ENCODE data around the gene ZNF185.
"Not testable (repeated sequence)": the region's sequence is repeated elsewhere in the genome, so short reads cannot be mapped to it uniquely, and the experiment has no call there.

ZNF185 gene

GRCh38 chrX:152895724-152896420, 2.0 kb upstream of the ZNF185 start:
- DNase-seq (ENCODE audit: low read depth in 2 of 2) = no peak

GRCh38 chrX:152896450-152896849, 1.4 kb upstream of the ZNF185 start:
- no peak for DNase-seq (ENCODE audit: low read depth in 2 of 2)

GRCh38 chrX:152898442-152898841, 575 bp downstream of the ZNF185 start:
- no peak for DNase-seq (ENCODE audit: low read depth in 2 of 2)

GRCh38 chrX:152899111-152899873, 1.4 kb downstream of the ZNF185 start:
- DNase-seq (ENCODE audit: low read depth in 2 of 2) = no peak

- DNase-seq (ENCODE audit: low read depth in 2 of 2) = no peak
Observed at GRCh38 chrX:152899874-152900719, 2.2 kb downstream of the ZNF185 start.

- no peak for DNase-seq (ENCODE audit: low read depth in 2 of 2)
Observed at GRCh38 chrX:152900937-152901445, 3.1 kb downstream of the ZNF185 start.

- no peak for DNase-seq (ENCODE audit: low read depth in 2 of 2)
Observed at GRCh38 chrX:152901816-152902501, 4.1 kb downstream of the ZNF185 start.

- DNase-seq (ENCODE audit: low read depth in 2 of 2) = no peak
Observed at GRCh38 chrX:152902502-152902820, 4.6 kb downstream of the ZNF185 start.

- no peak for DNase-seq (ENCODE audit: low read depth in 2 of 2)
Observed at GRCh38 chrX:152903589-152903988, 5.7 kb downstream of the ZNF185 start.

- DNase-seq (ENCODE audit: low read depth in 2 of 2) = peak in 1 of 2 donors; percentile 18
Observed at GRCh38 chrX:152904151-152905080, 6.5 kb downstream of the ZNF185 start.

GRCh38 chrX:152905081-152905420, 7.2 kb downstream of the ZNF185 start:
- no peak for DNase-seq (ENCODE audit: low read depth in 2 of 2)

- DNase-seq (ENCODE audit: low read depth in 2 of 2) = no peak
Observed at GRCh38 chrX:152907084-152907651, 9.3 kb downstream of the ZNF185 start.

GRCh38 chrX:152908486-152908885, 10.6 kb downstream of the ZNF185 start:
- DNase-seq (ENCODE audit: low read depth in 2 of 2) = no peak

GRCh38 chrX:152910018-152910417, 12.2 kb downstream of the ZNF185 start:
- not testable (repeated sequence) for DNase-seq (ENCODE audit: low read depth in 2 of 2)

- DNase-seq (ENCODE audit: low read depth in 2 of 2) = no peak
Observed at GRCh38 chrX:152912106-152912505, 14.2 kb downstream of the ZNF185 start.

GRCh38 chrX:152912641-152913040, 14.8 kb downstream of the ZNF185 start:
- DNase-seq (ENCODE audit: low read depth in 2 of 2) = no peak

GRCh38 chrX:152913346-152913745, 15.5 kb downstream of the ZNF185 start:
- DNase-seq (ENCODE audit: low read depth in 2 of 2) = no peak

- no peak for DNase-seq (ENCODE audit: low read depth in 2 of 2)
Observed at GRCh38 chrX:152913910-152914309, 16.0 kb downstream of the ZNF185 start.

- no peak for DNase-seq (ENCODE audit: low read depth in 2 of 2)
Observed at GRCh38 chrX:152915541-152916241, 17.8 kb downstream of the ZNF185 start.
